DOHH2 (cell line): ENCODE results near the gene SH3RF3.

Experiments used
- CTCF ChIP-seq: fragments of 200-600 bp; sonication (generic); IDR thresholded peaks from one replicate; pipeline ENCODE4 v1.5.1; 2014; ENCODE audit warnings: antibody characterized with exemption, mild to moderate bottlenecking, low read depth, low read length; ENCODE audit not compliant: poor library complexity, severe bottlenecking
- EZH2phosphoT487 ChIP-seq: fragments of 200-600 bp; sonication (generic); IDR thresholded peaks from 2 replicates; pipeline ENCODE4 v1.6.1; 2017; ENCODE audit warnings: borderline replicate concordance, mild to moderate bottlenecking, antibody characterized with exemption, low read length, moderate library complexity, mixed read lengths

- TF ChIP-seq CTCF (no peak), EZH2phosphoT487 (no peak)
These were observed 26.3 kb upstream of the SH3RF3 start for GRCh38 chr2:109102588-109103233.
